ENCODE results near the gene CD59. TPM values are rescaled to one million over a fixed set of nuclear protein-coding genes. Genes with fewer than 3 reads are reported as not detected.

The CD59 gene
- total RNA-seq, 1 donor from 2014 or later = 204 TPM

DNA sequence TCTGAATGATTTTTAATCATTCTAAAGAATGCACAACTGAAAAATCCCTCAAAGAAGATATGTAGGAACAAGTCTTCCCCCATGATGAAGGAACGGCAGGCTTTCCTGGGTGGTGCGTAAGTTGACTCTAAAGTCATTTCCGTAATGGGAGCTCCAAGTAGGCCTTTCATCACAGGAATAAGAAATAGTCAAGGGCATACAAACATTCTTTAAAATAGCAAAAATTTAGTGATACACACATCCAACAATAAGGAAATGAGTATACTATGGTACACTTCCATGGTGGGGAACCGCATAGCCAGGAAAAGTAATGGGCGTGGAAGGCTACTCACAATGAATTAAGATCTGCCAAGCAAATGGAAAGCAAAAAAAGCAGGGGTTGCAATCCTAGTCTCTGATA lies 10.7 kb downstream of the CD59 start:
- DNase-seq (ENCODE audit: extremely low spot score, unreplicated experiment) = no peak
- Mint-ChIP-seq H3K36me3 (peaks cover 40% of the 10 kb centered on the region), H3K27me3 (no peaks in the 10 kb centered on the region), H3K27ac (no peak overlapping the region), H3K4me1 (ENCODE audit: unreplicated experiment) (peaks cover 40% of the 10 kb centered on the region), H3K4me3 (no peak overlapping the region), H3K9me3 (no peaks in the 10 kb centered on the region)
- TF ChIP-seq, protein P1, sequence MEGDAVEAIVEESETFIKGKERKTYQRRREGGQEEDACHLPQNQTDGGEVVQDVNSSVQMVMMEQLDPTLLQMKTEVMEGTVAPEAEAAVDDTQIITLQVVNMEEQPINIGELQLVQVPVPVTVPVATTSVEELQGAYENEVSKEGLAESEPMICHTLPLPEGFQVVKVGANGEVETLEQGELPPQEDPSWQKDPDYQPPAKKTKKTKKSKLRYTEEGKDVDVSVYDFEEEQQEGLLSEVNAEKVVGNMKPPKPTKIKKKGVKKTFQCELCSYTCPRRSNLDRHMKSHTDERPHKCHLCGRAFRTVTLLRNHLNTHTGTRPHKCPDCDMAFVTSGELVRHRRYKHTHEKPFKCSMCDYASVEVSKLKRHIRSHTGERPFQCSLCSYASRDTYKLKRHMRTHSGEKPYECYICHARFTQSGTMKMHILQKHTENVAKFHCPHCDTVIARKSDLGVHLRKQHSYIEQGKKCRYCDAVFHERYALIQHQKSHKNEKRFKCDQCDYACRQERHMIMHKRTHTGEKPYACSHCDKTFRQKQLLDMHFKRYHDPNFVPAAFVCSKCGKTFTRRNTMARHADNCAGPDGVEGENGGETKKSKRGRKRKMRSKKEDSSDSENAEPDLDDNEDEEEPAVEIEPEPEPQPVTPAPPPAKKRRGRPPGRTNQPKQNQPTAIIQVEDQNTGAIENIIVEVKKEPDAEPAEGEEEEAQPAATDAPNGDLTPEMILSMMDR (conservative IDR thresholded peaks at IDR 0.05) = no peak

DNA sequence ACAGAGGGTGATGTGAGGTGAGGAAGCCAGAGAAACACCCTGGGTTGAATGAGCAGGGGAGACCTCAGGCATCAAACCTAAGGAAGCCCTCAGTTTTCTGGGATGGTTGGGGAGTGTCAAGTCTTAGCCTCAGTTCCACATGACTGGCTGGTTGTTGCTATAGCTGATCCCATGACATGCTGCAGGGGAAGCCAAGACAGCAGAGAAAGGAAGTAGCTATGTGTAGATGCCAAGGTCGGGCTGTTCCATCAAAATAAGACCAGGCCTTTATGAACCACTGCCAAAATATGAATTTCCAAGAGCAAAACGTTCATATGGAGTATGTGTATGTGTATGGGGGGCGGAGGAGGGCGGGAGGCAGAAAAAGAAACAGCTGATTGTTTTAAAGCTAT lies 11.6 kb downstream of the CD59 start:
- no peaks in the 10 kb centered on the region for H3K27me3 Mint-ChIP-seq
- peaks cover 38% of the 10 kb centered on the region for H3K4me1 Mint-ChIP-seq (ENCODE audit: unreplicated experiment)
- no peaks in the 10 kb centered on the region for H3K9me3 Mint-ChIP-seq

DNA sequence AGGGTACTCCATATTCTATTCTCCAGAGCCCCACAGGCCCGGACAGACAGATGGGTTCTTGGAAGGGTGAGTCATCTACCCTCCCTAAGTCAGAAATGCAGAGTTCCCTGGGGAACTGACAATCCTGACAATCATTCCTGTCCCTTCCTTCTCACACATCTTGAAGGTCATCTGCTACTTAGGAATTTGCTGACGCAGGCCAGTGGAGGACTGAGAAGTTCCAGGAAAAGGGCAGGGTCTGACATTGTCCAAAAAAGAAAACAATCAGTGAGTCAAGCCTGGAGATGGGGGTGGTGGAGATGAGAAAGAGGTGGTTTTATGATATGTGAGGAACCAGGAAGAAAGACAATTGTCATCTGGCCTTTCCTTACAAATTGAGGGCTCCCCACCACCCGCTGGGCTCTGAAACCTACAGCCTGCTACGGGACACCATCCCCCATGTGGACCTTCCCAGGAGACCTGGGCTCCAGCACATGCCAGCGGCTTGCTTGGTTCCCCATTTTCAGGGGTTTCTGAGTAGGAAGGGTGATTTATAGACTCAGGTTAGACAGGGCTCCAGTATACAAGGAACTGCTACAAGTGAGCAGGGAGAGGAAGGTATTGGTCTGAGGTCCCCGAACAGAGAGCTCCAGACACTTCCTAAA lies 12.9 kb downstream of the CD59 start:
- peaks cover 34% of the 10 kb centered on the region for H3K4me1 Mint-ChIP-seq (ENCODE audit: unreplicated experiment)
- no peaks in the 10 kb centered on the region for H3K9me3 Mint-ChIP-seq
- H3K36me3 Mint-ChIP-seq = peaks cover 37% of the 10 kb centered on the region
- TF ChIP-seq, protein P1 (conservative IDR thresholded peaks at IDR 0.05) = no peak
- H3K27me3 Mint-ChIP-seq = no peaks in the 10 kb centered on the region
- peak overlapping the region; percentile 65 for H3K27ac Mint-ChIP-seq
- H3K4me3 Mint-ChIP-seq = no peak overlapping the region
- DNase-seq (ENCODE audit: extremely low spot score, unreplicated experiment) = no peak

More for the DNA sequence above, 11.6 kb downstream of the CD59 start:
- peaks cover 46% of the 10 kb centered on the region for H3K36me3 Mint-ChIP-seq
- DNase-seq (ENCODE audit: extremely low spot score, unreplicated experiment) = no peak
- TF ChIP-seq, protein P1 (conservative IDR thresholded peaks at IDR 0.05) = no peak
- H3K4me3 Mint-ChIP-seq = no peak overlapping the region
- peak overlapping the region; percentile 65 for H3K27ac Mint-ChIP-seq

DNA sequence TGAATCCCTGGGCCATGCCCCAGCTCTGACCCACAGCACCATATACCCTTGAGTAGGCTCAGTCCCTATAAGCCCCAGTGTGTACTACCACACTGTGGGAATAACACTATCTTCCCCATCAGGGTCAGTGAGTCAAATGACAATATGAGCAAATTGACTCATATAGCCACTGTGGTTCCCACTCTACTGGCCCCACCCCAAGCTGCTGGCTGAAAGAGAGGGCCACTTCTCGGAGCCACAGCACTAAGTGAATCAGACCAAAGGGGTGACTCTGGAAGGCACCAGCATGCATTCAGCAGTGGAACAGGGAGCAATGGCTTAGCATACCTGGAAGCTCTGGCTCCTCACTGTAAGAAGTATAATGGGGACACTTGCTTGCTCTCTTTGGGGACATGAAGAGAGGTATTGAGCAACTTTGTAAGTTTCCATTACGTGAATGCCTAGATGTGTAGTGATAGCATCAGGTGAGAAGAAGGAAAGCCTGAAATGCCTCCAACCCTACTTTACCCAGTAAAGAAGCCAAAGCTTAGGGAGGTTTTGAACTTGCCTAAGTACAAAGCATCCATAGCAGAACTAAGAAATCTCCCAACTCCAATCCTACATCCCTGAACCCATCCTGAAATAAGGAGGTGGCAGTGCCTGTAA lies 13.5 kb downstream of the CD59 start:
- Mint-ChIP-seq H3K27ac (no peak overlapping the region), H3K36me3 (peaks cover 33% of the 10 kb centered on the region), H3K4me1 (ENCODE audit: unreplicated experiment) (peaks cover 34% of the 10 kb centered on the region), H3K4me3 (no peak overlapping the region), H3K27me3 (no peaks in the 10 kb centered on the region), H3K9me3 (no peaks in the 10 kb centered on the region)
- TF ChIP-seq, protein P1 (conservative IDR thresholded peaks at IDR 0.05) = no peak
- no peak for DNase-seq (ENCODE audit: extremely low spot score, unreplicated experiment)

DNA sequence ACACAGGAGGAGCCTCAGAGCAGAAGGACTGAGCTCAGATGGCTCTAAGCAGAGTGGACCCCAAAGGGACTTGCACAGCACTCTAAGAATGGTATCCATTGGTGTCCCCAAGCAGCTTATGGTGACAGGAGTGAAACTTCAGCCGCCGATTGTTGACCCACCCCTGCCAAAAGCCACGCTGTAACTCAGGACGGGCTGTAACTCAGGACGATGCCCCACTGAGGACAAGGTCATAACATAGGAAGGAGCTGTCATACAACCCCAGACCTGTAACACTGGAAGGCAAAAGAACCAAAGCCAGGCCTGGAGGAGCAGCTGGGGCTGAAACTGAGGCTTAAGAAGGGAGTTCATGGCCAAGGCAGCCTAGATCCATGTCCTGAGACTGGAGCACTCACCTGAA lies 14.2 kb downstream of the CD59 start:
- DNase-seq (ENCODE audit: extremely low spot score, unreplicated experiment) = no peak
- no peaks in the 10 kb centered on the region for H3K27me3 Mint-ChIP-seq
- peaks cover 31% of the 10 kb centered on the region for H3K36me3 Mint-ChIP-seq
- H3K27ac Mint-ChIP-seq = no peak overlapping the region
- H3K9me3 Mint-ChIP-seq = no peaks in the 10 kb centered on the region
- no peak overlapping the region for H3K4me3 Mint-ChIP-seq
- TF ChIP-seq, protein P1 (conservative IDR thresholded peaks at IDR 0.05) = no peak
- H3K4me1 Mint-ChIP-seq (ENCODE audit: unreplicated experiment) = peaks cover 34% of the 10 kb centered on the region

Data from type B pancreatic cell (in vitro differentiated cells).